T-helper 2 cell treated with Interferon-gamma antibody and Interleukin-4, amounts not matched to agents 5 μg/mL and 100 μg/mL, for 36 hours (primary cell): ENCODE measurements around the gene GZMA.
A peak's percentile ranks its signal among the peaks of the same experiment; 100 is the strongest.
"Not testable (repeated sequence)": the region's sequence is repeated elsewhere in the genome, so short reads cannot be mapped to it uniquely, and the experiment has no call there.

Experiments used
- DNase-seq: peaks from one replicate; pipeline ENCODE4 v3.0.0; 2021; ENCODE audit warnings: low spot score
- H3K27ac Mint-ChIP-seq: one replicate; pipeline ENCODE4 v1.8.0; 2021; ENCODE audit warnings: mild to moderate bottlenecking, mixed read lengths
- H3K27me3 Mint-ChIP-seq: one replicate; pipeline ENCODE4 v1.8.0; 2021; ENCODE audit warnings: low read depth, mixed read lengths
- H3K36me3 Mint-ChIP-seq: one replicate; pipeline ENCODE4 v1.8.0; 2021; ENCODE audit warnings: low read depth, mixed read lengths
- H3K4me1 Mint-ChIP-seq: one replicate; pipeline ENCODE4 v1.8.0; 2021; ENCODE audit warnings: low read depth, mixed read lengths
- H3K4me3 Mint-ChIP-seq: one replicate; pipeline ENCODE4 v1.8.0; 2022; ENCODE audit warnings: mild to moderate bottlenecking, moderate library complexity, mixed read lengths
- H3K9me3 Mint-ChIP-seq: one replicate; pipeline ENCODE4 v1.8.0; 2021; ENCODE audit warnings: mixed read lengths

Gene GZMA

DNA sequence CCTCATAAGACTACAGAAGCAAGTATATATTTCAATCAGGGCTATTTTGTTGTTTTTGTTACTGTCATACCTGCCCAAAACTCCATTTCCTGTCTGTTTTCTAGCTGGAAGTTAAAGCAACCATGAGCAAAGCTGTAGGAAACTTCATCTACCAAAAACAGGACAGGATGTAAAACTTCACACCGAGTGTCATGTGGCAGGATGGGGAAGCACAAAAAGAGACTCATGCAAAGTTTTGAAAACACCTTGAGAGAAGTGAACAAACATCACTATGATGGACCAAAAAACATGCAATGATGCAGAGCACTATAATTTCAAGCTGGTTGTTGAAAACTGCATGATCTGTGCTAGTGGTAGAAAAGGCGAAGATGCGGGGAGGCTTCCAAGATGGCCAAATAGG, 6.3 kb upstream of the GZMA start:
- H3K4me3 Mint-ChIP-seq = peak overlapping the region; percentile 69
- peaks cover 70% of the 10 kb centered on the region for H3K9me3 Mint-ChIP-seq
- peaks cover 77% of the 10 kb centered on the region for H3K36me3 Mint-ChIP-seq
- DNase-seq = no peak
- H3K4me1 Mint-ChIP-seq = peaks cover 73% of the 10 kb centered on the region
- peak overlapping the region; percentile 96 for H3K27ac Mint-ChIP-seq
- no peaks in the 10 kb centered on the region for H3K27me3 Mint-ChIP-seq

DNA sequence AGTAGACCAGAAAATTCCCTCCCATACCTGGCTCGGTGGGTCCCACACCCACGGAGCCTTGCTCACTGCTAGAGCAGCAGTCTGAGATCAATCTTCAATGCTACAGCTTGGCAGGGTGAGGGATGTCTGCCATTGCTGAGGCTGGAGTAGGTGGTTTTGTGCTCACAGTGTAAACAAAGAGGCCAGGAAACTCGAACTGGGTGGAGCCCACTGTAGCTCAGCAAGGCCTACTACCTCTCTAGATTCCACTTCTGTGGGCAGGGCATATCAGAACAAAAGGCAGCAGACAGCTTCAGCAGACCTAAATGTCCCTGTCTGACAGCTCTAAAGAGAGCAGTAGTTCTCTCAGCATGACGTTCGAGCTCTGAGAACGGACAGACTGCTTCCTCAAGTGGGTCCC, 5.6 kb upstream of the GZMA start:
- no peak for DNase-seq
- Mint-ChIP-seq H3K4me3 (peak overlapping the region; percentile 69), H3K27ac (peak overlapping the region; percentile 96), H3K4me1 (peaks cover 77% of the 10 kb centered on the region), H3K9me3 (peaks cover 65% of the 10 kb centered on the region), H3K36me3 (peaks cover 77% of the 10 kb centered on the region), H3K27me3 (no peaks in the 10 kb centered on the region)

DNA sequence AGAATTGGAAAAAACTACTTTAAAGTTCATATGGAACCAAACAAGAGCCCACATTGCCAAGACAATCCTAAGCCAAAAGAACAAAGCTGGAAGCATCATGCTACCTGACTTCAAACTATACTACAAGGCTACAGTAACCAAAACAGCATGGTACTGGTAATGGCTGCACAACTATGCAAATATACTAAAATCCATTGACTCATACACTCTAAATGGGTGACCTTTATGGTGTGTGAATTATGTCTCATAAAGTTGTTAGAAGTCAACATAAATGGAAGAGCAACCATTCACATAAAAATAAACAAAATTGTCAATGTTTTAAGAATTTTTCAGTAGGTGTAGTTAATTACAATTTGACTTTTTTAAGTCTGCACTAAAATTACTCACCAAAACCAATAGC, 1.3 kb upstream of the GZMA start:
- Mint-ChIP-seq H3K9me3 (peaks cover 45% of the 10 kb centered on the region), H3K36me3 (peaks cover 72% of the 10 kb centered on the region), H3K4me3 (peak overlapping the region; percentile 80), H3K4me1 (peaks cover 75% of the 10 kb centered on the region), H3K27ac (peak overlapping the region; percentile 91)
- DNase-seq, H3K27me3 Mint-ChIP-seq: not testable (repeated sequence)

DNA sequence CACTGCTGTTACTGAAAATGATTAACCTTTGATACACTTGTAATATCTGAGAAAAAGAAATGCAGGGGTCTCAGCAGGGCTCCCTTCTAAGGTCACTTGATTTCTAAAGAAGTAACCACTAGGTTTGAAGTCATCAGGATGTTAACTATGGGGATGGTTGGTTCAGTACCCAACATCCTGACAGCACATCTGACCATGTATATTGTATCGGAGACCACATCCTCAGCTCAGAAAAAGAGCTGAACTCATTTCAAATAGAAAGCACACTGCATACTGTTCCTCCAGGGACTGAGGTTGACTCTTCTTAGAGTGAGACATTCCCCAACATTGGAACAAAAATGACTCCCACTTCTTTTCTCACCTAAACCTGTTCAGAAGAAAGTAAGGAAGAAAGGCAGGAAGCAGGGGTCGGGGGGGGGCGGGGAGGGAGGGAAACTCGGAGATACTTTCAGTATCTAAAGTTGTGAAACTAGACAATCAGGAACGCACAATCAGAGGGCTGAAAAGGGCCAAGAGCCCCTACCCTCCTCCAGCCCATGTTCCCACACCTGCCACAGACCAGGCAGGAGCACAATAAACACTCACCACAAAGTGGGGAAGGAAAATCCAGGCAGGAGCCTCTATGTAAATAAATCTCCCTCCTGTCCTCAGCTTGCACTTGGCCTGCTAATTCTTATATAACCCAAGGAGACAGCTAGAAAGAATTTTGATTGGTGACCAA, 730 bp upstream of the GZMA start:
- DNase-seq = peak; percentile 43
- no peaks in the 10 kb centered on the region for H3K27me3 Mint-ChIP-seq
- peaks cover 74% of the 10 kb centered on the region for H3K36me3 Mint-ChIP-seq
- H3K9me3 Mint-ChIP-seq = peaks cover 44% of the 10 kb centered on the region
- H3K4me1 Mint-ChIP-seq = peaks cover 73% of the 10 kb centered on the region
- H3K4me3 Mint-ChIP-seq = peak overlapping the region; percentile 80
- peak overlapping the region; percentile 91 for H3K27ac Mint-ChIP-seq

DNA sequence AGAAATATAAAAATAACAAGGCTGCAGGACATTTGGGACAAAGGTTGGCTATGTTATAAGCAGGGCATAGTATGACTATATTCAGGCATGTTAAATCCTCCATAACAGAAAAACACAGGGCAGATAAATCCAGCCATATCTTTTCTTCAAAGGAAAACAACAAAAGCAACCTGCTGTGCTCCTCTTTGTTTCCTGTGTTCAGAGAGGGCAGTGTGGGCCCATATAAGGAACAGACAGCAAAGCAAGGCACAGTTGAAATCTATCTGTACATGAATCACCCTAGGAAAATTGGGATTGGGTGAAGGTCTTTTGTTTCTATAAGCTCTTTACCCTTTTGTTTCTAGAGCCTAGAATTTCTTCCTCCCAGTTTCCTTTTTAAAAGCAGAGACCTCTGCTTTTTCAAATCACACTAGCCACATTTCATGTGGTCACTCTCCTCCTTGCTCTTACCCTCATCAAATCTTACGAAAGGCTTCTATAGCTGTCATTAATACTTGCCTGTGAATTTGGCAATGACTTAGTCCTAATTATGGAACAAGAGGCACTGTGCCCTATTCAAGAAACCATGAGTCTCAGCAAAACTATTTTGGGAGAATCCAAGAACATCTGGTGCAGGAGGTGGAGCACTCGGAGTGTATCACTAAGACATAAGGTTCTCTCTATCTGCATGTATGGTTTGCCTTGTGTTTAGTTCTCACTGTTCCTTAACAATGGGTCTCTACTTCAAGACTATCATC, 1.8 kb downstream of the GZMA start:
- Mint-ChIP-seq H3K4me1 (peaks cover 66% of the 10 kb centered on the region), H3K9me3 (peaks cover 19% of the 10 kb centered on the region), H3K4me3 (peak overlapping the region; percentile 80), H3K27me3 (peaks cover 2% of the 10 kb centered on the region), H3K36me3 (peaks cover 73% of the 10 kb centered on the region), H3K27ac (peak overlapping the region; percentile 73)
- no peak for DNase-seq

DNA sequence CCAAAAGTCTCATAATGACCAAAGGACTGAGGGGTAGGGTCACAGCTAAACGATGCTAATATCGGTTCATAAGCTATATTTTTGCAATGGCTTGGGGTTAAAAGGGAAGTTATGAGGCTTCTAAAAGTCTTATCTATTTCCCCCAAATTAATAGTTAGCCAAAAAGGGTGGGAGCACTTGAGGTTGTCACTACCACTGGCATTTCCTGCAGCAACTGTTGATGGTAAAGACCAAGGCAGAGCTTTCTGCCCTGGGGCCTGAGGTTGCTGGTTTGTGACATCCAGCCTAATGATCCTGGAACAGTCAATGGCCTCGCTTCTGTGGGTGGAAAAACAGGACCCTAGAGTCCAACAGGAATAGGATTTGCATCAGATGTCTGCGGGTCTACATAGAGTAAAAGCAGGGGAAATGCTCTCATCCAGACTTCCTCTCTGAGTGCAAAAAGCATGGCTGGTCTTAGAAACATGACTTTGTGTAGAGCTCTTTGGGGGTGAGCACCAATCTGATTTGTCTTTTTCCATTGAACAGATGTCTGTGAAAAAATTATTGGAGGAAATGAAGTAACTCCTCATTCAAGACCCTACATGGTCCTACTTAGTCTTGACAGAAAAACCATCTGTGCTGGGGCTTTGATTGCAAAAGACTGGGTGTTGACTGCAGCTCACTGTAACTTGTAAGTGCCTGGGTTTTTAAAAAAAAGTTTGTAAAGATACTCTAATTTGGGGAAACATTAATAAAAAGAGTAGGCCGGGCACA, 2.7 kb downstream of the GZMA start:
- Mint-ChIP-seq H3K9me3 (peaks cover 13% of the 10 kb centered on the region), H3K27ac (peak overlapping the region; percentile 69), H3K27me3 (peaks cover 4% of the 10 kb centered on the region), H3K36me3 (peaks cover 71% of the 10 kb centered on the region), H3K4me3 (peak overlapping the region; percentile 80), H3K4me1 (peaks cover 61% of the 10 kb centered on the region)
- no peak for DNase-seq

DNA sequence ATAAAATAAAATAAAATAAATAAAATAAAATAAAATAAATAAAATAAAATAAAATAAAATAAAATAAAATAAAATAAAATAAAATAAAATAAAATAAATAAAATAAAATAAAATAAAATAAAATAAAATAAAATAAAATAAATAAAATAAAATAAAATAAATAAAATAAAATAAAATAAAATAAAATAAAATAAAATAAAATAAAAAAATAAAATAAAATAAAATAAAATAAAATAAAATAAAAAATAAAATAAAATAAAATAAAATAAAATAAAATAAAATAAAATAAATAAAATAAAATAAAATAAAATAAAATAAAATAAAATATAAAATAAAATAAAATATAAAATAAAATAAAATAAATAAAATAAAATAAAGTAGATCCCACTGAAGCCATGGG, 3.5 kb downstream of the GZMA start:
- H3K4me1 Mint-ChIP-seq = peaks cover 54% of the 10 kb centered on the region
- not testable (repeated sequence) for H3K9me3 Mint-ChIP-seq, DNase-seq, H3K27me3 Mint-ChIP-seq, H3K27ac Mint-ChIP-seq
- H3K4me3 Mint-ChIP-seq = peak overlapping the region; percentile 82
- peaks cover 69% of the 10 kb centered on the region for H3K36me3 Mint-ChIP-seq

DNA sequence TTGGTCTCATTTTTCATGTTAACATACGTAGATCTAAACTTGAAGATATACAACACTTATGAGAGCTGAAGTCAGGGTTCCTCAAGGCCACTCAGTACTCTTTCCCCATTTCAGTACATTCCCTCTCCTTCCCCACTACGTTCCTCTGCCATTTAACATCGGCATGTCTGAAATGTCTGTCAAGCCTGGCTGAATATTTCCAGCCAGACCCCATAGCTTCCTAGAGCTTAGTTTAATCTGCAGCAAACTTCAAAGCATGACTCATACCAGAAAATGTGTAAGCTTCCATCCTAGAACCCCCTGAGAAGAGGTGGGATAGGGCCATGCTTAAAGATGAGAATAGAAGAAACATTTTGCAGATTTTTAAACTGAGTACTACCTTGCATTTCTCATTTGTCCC, 6.2 kb downstream of the GZMA start:
- Mint-ChIP-seq H3K36me3 (peaks cover 72% of the 10 kb centered on the region), H3K4me3 (peak overlapping the region; percentile 41), H3K9me3 (peaks cover 3% of the 10 kb centered on the region), H3K27ac (no peak overlapping the region), H3K27me3 (peaks cover 4% of the 10 kb centered on the region), H3K4me1 (peaks cover 51% of the 10 kb centered on the region)
- no peak for DNase-seq

DNA sequence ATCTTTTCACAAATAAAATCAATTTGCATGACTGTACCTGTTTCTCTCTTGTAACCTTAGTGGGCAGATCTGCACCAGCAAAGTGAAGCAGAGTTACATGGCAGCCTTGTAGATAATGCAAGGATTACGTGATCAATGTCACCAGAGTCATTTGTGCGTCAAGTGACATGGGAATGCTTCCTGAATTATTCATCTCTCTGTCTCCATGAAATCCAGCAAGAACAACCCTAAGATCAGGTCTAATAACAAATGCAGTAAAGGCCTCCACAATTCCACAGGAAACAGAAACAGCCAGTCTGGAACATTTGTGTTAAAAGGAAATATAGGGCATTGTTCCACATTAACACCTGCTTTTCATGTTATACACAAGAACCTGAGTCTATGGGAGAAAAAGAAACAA, 7.8 kb downstream of the GZMA start:
- DNase-seq = no peak
- H3K9me3 Mint-ChIP-seq = peaks cover 3% of the 10 kb centered on the region
- no peak overlapping the region for H3K4me3 Mint-ChIP-seq
- no peak overlapping the region for H3K27ac Mint-ChIP-seq
- peaks cover 60% of the 10 kb centered on the region for H3K36me3 Mint-ChIP-seq
- peaks cover 4% of the 10 kb centered on the region for H3K27me3 Mint-ChIP-seq
- peaks cover 44% of the 10 kb centered on the region for H3K4me1 Mint-ChIP-seq

DNA sequence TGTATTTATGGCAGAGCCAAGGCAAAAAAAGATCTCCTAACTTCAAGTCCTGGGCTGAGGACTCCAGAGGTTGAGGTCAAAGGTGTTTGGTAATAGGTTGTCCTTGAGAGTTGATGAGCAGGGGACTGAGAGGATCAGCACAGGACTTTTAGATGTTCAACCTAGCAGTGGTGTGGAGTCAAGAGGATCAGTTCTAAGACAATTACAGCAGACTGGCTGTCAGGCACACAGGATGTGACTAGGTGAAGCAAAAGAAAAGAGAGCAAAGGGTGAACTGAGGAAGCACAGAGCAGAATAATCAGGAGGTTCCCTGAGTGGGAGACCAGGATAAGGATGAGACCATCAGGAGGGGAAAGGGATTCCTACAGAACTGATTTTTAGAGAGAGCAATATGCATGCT, 10.9 kb downstream of the GZMA start:
- H3K9me3 Mint-ChIP-seq = no peaks in the 10 kb centered on the region
- peaks cover 37% of the 10 kb centered on the region for H3K36me3 Mint-ChIP-seq
- peak overlapping the region; percentile 29 for H3K27ac Mint-ChIP-seq

DNA sequence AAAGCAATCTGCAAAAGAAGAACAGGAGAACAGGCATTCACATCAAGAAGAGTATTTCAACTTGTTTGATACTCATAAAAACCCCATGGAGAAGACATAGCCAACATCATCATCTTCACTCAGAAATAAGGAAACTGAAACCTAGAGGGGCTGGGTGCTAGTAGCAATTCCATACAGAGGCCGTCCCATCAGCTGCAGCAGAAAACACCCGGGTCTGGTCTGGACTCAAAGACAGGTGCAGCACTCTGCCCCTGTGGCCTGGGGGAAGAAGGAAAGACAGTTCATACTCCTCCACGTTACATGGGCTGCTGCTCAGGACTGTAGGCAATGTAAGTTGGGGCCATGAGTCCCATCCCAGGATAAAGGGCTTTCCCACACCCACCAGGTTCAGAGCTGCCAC, 11.6 kb downstream of the GZMA start:
- H3K9me3 Mint-ChIP-seq = no peaks in the 10 kb centered on the region
- DNase-seq = no peak
- H3K27me3 Mint-ChIP-seq = peaks cover 2% of the 10 kb centered on the region
- H3K27ac Mint-ChIP-seq = no peak overlapping the region
- peaks cover 29% of the 10 kb centered on the region for H3K36me3 Mint-ChIP-seq
- peaks cover 21% of the 10 kb centered on the region for H3K4me1 Mint-ChIP-seq
- H3K4me3 Mint-ChIP-seq = no peak overlapping the region

More for the DNA sequence above, 10.9 kb downstream of the GZMA start:
- H3K27me3 Mint-ChIP-seq = peaks cover 4% of the 10 kb centered on the region
- no peak for DNase-seq
- peaks cover 25% of the 10 kb centered on the region for H3K4me1 Mint-ChIP-seq
- H3K4me3 Mint-ChIP-seq = no peak overlapping the region

DNA sequence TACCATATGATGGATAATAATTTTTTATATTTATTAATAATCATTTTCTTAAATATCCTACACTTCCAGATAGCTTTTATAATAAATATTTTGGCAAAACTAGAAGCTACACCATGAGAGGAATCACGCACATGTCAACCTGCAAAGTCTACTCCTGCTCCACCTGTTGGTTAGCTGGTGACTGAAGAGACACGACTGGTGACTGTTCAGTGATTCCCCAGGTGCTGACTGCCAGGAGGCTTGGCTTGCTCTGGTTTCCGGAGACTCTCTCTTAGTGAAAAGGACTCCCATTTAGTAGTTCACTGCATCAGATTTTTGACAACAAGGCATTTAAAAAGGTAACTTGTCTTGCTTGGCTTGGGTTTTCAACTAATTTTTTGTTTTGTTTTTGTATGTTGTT, 20.9 kb downstream of the GZMA start:
- peaks cover 8% of the 10 kb centered on the region for H3K4me1 Mint-ChIP-seq
- H3K36me3 Mint-ChIP-seq = peaks cover 4% of the 10 kb centered on the region
- no peak overlapping the region for H3K27ac Mint-ChIP-seq
- peaks cover 5% of the 10 kb centered on the region for H3K9me3 Mint-ChIP-seq
- no peak for DNase-seq
- H3K4me3 Mint-ChIP-seq = no peak overlapping the region
- H3K27me3 Mint-ChIP-seq = peaks cover 2% of the 10 kb centered on the region

DNA sequence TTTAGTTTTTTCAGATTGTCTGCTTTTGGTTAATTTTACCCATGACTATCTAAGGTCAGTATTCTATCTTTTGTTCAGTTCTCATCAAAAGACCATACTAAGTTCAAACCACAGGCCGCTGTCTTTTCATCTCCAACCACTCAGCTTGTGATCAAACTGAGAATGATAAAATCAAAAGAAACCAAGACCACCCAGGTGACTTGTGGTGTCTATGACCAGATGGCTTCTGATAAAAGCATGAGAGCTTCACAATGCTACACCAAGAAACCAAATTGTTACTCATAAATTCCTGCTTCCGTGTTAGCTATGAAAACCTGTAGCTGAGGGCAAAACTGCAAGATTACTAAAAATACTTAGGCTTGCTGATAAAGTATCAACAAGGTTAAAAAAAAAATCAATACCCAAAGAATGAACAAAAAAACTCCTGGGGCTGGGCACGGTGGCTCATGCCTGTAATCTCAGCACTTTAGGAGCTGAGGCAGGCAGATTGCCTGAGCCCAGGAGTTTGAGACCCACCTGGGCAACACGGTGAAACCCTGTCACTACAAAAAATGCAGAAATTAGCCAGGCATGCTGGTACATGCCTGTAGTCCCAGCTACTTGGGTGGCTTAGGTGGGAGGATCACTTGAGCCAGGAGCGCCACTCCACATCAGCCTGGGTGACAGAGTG, 31.7 kb downstream of the GZMA start:
- Mint-ChIP-seq H3K27ac (peak overlapping the region; percentile 77), H3K36me3 (peaks cover 33% of the 10 kb centered on the region), H3K4me3 (peak overlapping the region; percentile 62), H3K27me3 (peaks cover 8% of the 10 kb centered on the region), H3K4me1 (peaks cover 35% of the 10 kb centered on the region), H3K9me3 (peaks cover 34% of the 10 kb centered on the region)
- peak; percentile 67 for DNase-seq
